ENCODE data around the gene RNF152. TPM values are rescaled to one million over a fixed set of nuclear protein-coding genes. Genes with fewer than 3 reads are reported as not detected.

Gene RNF152
- total RNA-seq, 1 experiment from 2014 or later, result 2.3 TPM

GRCh38 chr18:61939046-61939674 is 46.4 kb upstream of the RNF152 start:
- H2BK12ac ChIP-seq (ENCODE audit: insufficient read length, low read depth, low read length), result no peak overlapping the region
- H2AK5ac ChIP-seq (ENCODE audit: insufficient read length, low read length), result no peak overlapping the region
- no peak overlapping the region for H4K5ac ChIP-seq (ENCODE audit: insufficient read length, low read depth, low read length)
- DNase-seq, result no peak
- no peak overlapping the region for H4K8ac ChIP-seq (replicated peaks; ENCODE audit: insufficient read length, low read depth, low read length)
- no peaks in the 10 kb centered on the region for H3K4me1 ChIP-seq (ENCODE audit: insufficient read depth, low read length)
- H4K91ac ChIP-seq (ENCODE audit: insufficient read length, low read depth, low read length), result no peak overlapping the region
- Mint-ChIP-seq H3K4me1 (peaks cover 2 to 9% of the 10 kb centered on the region in 2 experiments; a peak in 2 of 4 replicates), H3K36me3 (ENCODE audit: insufficient read depth in 1 of 3, low read depth in 3 of 3) (peaks cover 1 to 4% (median 1%) of the 10 kb centered on the region in 3 experiments; a peak in 1 of 7 replicates), H3K4me3 (no peak overlapping the region), H3K9me3 (no peaks in the 10 kb centered on the region; a peak in 2 of 5 replicates), H3K27ac (peak overlapping the region in 1 of 3 experiments; percentile 8; a peak in 1 of 7 replicates), H3K27me3 (ENCODE audit: low read depth) (no peaks in the 10 kb centered on the region)
- H3K23me2 ChIP-seq (ENCODE audit: insufficient read length, low read depth, low read length, poor library complexity, severe bottlenecking), result no peaks in the 10 kb centered on the region
- H2BK20ac ChIP-seq (ENCODE audit: low read depth, low read length, poor library complexity, severe bottlenecking), result no peak overlapping the region
- no peak overlapping the region for H2BK5ac ChIP-seq (ENCODE audit: insufficient read length, low read length)
- no peak for TF ChIP-seq CTCF (conservative IDR thresholded peaks at IDR 0.05)
- H3T11ph ChIP-seq (ENCODE audit: low read length), result no peak overlapping the region
- H3K14ac ChIP-seq (ENCODE audit: insufficient read depth, low read length), result no peak overlapping the region
- no peak overlapping the region for H3K56ac ChIP-seq (ENCODE audit: insufficient read length, low read depth, low read length)
- no peaks in the 10 kb centered on the region for H3K9me3 ChIP-seq (ENCODE audit: control insufficient read depth, low read depth, low read length)
- H3K27me3 ChIP-seq (ENCODE audit: insufficient read depth, low read length), result no peaks in the 10 kb centered on the region
- H2BK15ac ChIP-seq (ENCODE audit: low read depth, low read length), result no peak overlapping the region
- H3K4ac ChIP-seq (ENCODE audit: low read depth, low read length), result no peak overlapping the region
- H3K18ac ChIP-seq (ENCODE audit: insufficient read length, low read depth, low read length), result no peak overlapping the region
- H2BK120ac ChIP-seq (ENCODE audit: low read depth, low read length, poor library complexity, severe bottlenecking), result no peak overlapping the region
- H3K4me2 ChIP-seq (ENCODE audit: insufficient read depth, insufficient read length, low read length), result no peak overlapping the region
- no peak overlapping the region for H3K27ac ChIP-seq (ENCODE audit: insufficient read length, low read depth, low read length)
- H4K20me1 ChIP-seq (ENCODE audit: control insufficient read depth, insufficient read depth, insufficient read length), result no peaks in the 10 kb centered on the region
- no peak overlapping the region for H3K9ac ChIP-seq (ENCODE audit: extremely low read depth, insufficient read length, low read length)
- H3K79me1 ChIP-seq (ENCODE audit: insufficient read depth, low read depth, low read length, poor library complexity, severe bottlenecking), result no peaks in the 10 kb centered on the region
- no peak overlapping the region for H2AFZ ChIP-seq (ENCODE audit: low read length)
- H3K23ac ChIP-seq (ENCODE audit: insufficient read length, low read depth, low read length), result no peak overlapping the region
- no peaks in the 10 kb centered on the region for H3K79me2 ChIP-seq (ENCODE audit: insufficient read depth, low read length)
- WGBS (ENCODE audit: extremely low coverage, insufficient read length, low lambda C conversion rate), result no CpG with 5 or more reads among the region's 4 CpGs
